ENCODE results near the gene SLC9A4. TPM values are rescaled to one million over a fixed set of nuclear protein-coding genes. Genes with fewer than 3 reads are reported as not detected.

SLC9A4 gene
- total and polyA plus RNA-seq, 2 of the 4 experiments (the other 2 are of a cell fraction) = not detected

- H3K9ac ChIP-seq (ENCODE audit: low read depth, low read length) = no peak overlapping the region
- H3K4ac ChIP-seq (ENCODE audit: low read depth, low read length) = no peak overlapping the region
- H4K8ac ChIP-seq (ENCODE audit: low read depth in 2 of 2, low read length in 2 of 2) = no peak overlapping the region
- H4K20me1 ChIP-seq (ENCODE audit: insufficient read depth, low read length) = no peaks in the 10 kb centered on the region
- ATAC-seq (ENCODE audit: low read depth) (no peak), DNase-seq (no peak)
- dilution Hi-C loops (cut with HindIII; ENCODE audit: low sequenced_read_pairs, unreplicated experiment) (no loop called here), in situ Hi-C loops (cut with MboI; ENCODE audit: low sequenced_read_pairs) (loop anchor here (5.0 kb wide), 1 partner anchor 139 kb away; no protein-coding TSS in a partner anchor), intact Hi-C loops (cut with micrococcal nuclease) (loop anchor here (1.0 to 5.0 kb wide), 4 partner anchors 119 to 334 kb away; no protein-coding TSS in a partner anchor)
- H2AFZ ChIP-seq (replicated peaks; ENCODE audit: low read length, poor library complexity) = no peak overlapping the region
- H3K9me3 ChIP-seq (ENCODE audit: control insufficient read depth, insufficient read depth, low read length) = no peaks in the 10 kb centered on the region; the same call in 1 of the 2 replicates
- no peak overlapping the region for H2BK20ac ChIP-seq (ENCODE audit: low read depth, low read length)
- no peaks in the 10 kb centered on the region for H3K9me1 ChIP-seq (ENCODE audit: insufficient read depth, low read length)
- no peak overlapping the region for H3K14ac ChIP-seq (replicated peaks; ENCODE audit: low read depth, low read length)
- H3K56ac ChIP-seq (ENCODE audit: extremely low read depth, insufficient read depth, low read length) = no peak overlapping the region
- peaks cover 14% of the 10 kb centered on the region for H3K27me3 ChIP-seq (ENCODE audit: control insufficient read depth, insufficient read depth, low read length)
- H3K79me1 ChIP-seq (ENCODE audit: low read depth in 1 of 2, low read length in 2 of 2) = no peaks in the 10 kb centered on the region
- H3K4me1 ChIP-seq (ENCODE audit: control insufficient read depth, insufficient read depth, low read length) = no peaks in the 10 kb centered on the region
- POLR2A ChIA-PET (ENCODE audit: unreplicated experiment) = no interaction called here
- H2BK120ac ChIP-seq (ENCODE audit: low read depth, low read length) = no peak overlapping the region
- no peak overlapping the region for H2BK5ac ChIP-seq (ENCODE audit: low read depth, low read length, poor library complexity, severe bottlenecking)
- H2BK15ac ChIP-seq (ENCODE audit: low read depth, low read length) = no peak overlapping the region
- 0% methylated on average over 1 of the region's 3 CpGs; no CpG with 5 or more reads in 1 of the 2 experiments for whole genome bisulfite sequencing, 2 experiments (ENCODE audit: extremely low coverage in 2 of 2, insufficient read length in 1 of 2)
- H2AK9ac ChIP-seq (replicated peaks; ENCODE audit: low read depth, low read length, poor library complexity) = no peak overlapping the region
- H3K36me3 ChIP-seq (ENCODE audit: control insufficient read depth, insufficient read depth, low read length) = no peaks in the 10 kb centered on the region
- CTCF ChIA-PET = interaction anchor here (0.6 to 1.7 kb wide), 9 partner anchors 9 to 227 kb away, joined by 3 to 11 read pairs (median 4); no protein-coding TSS in a partner anchor
- H3K18ac ChIP-seq (ENCODE audit: low read depth, low read length) = no peak overlapping the region
- H3K4me3 ChIP-seq (ENCODE audit: insufficient read depth, low read depth, low read length) = no peak overlapping the region
- H3K27ac ChIP-seq (ENCODE audit: insufficient read depth, low read length) = no peak overlapping the region
- H4K91ac ChIP-seq (ENCODE audit: insufficient read depth, low read depth, low read length) = no peak overlapping the region
- H3K4me2 ChIP-seq (ENCODE audit: low read depth, low read length) = no peak overlapping the region
- BruUV-seq (replicated peaks) = no TSS peak
- H2AK5ac ChIP-seq (ENCODE audit: low read depth, low read length) = no peak overlapping the region
- no peak overlapping the region for H4K5ac ChIP-seq (ENCODE audit: low read depth, low read length)
- no peak overlapping the region for H3K23ac ChIP-seq (ENCODE audit: low read depth, low read length)
- TF ChIP-seq MXI1 (IDR thresholded peaks at IDR 0.05; ENCODE audit: borderline replicate concordance, low read depth, low read length) (no peak), CTCF (conservative IDR thresholded peaks at IDR 0.05; ENCODE audit: low read depth, low read length) (no peak)
These were observed 605 bp downstream of the SLC9A4 start for GRCh38 chr2:102473631-102474030.
